T-cell (primary cell): ENCODE data around the gene TIMELESS. TPM values are rescaled to one million over a fixed set of nuclear protein-coding genes. Genes with fewer than 3 reads are reported as not detected.
"Not testable (repeated sequence)": the region's sequence is repeated elsewhere in the genome, so short reads cannot be mapped to it uniquely, and the experiment has no call there.

Experiments
- ATAC-seq, 4 experiments: fragments of 200-7000 bp in 3 of 4; fragments of 150-1000 bp in 1 of 4; cut with Tn5 transposase; replicated peaks in 1 of 4; 1 replicate in 3 of 4; 2 replicates in 1 of 4; pipeline ENCODE4 v1.10.0; 2021; ENCODE audit warnings: moderate library complexity in 3 of 4, mild to moderate bottlenecking in 2 of 4, moderate number of reproducible peaks in 1 of 4
- CTCF ChIA-PET, 2 donors: fragments of 300-600 bp; sonication (Branson Sonifier 250); formaldehyde crosslinking; loops; one replicate each; lab custom pipeline; 2022; ENCODE audit warnings: antibody characterized with exemption in 2 of 2; lab: Charles Lee
- POLR2A ChIA-PET, 2 donors: fragments of 300-600 bp; sonication (Branson Sonifier 250); formaldehyde crosslinking; loops; one replicate each; lab custom pipeline; 2022; ENCODE audit warnings: antibody characterized with exemption in 2 of 2; lab: Charles Lee
- DNase-seq, 35 experiments: peaks; one replicate each; pipeline versions ENCODE4 v3.0.0 to v3.0.0-alpha.2; 2013 to 2023
- H3K27ac ChIP-seq: one replicate; pipeline ENCODE4 v1.5.1; 2013; ENCODE audit warnings: low read length
- H3K27me3 ChIP-seq, 2 experiments: replicated peaks in 1 of 2; 1 replicate in 1 of 2; 2 replicates in 1 of 2; pipeline versions ENCODE4 v1.6.1 to v1.7.0; 2013; ENCODE audit warnings: low read length in 1 of 2, mixed read lengths in 1 of 2; ENCODE audit not compliant: control insufficient read depth in 2 of 2, insufficient read depth in 2 of 2; ENCODE audit errors: extremely low read depth in 1 of 2
- H3K36me3 ChIP-seq, 2 donors: 1 replicate in 1 of 2; 2 replicates in 1 of 2; pipeline versions ENCODE4 v1.6.1 to v1.7.0; 2013; ENCODE audit warnings: low read length in 1 of 2; ENCODE audit not compliant: control insufficient read depth in 2 of 2, insufficient read depth in 1 of 2; ENCODE audit errors: extremely low read depth in 1 of 2
- H3K4me1 ChIP-seq, 2 experiments: 1 replicate in 1 of 2; 2 replicates in 1 of 2; pipeline versions ENCODE4 v1.6.1 to v1.7.0; 2013; ENCODE audit warnings: low read length in 2 of 2, mixed read lengths in 1 of 2; ENCODE audit not compliant: insufficient read depth in 2 of 2, control insufficient read depth in 1 of 2; ENCODE audit errors: extremely low read depth in 1 of 2
- H3K4me3 ChIP-seq, 2 donors: 1 replicate in 1 of 2; 2 replicates in 1 of 2; pipeline versions ENCODE4 v1.5.1 to v1.7.0; 2013; ENCODE audit warnings: mild to moderate bottlenecking in 2 of 2, low read length in 1 of 2, moderate library complexity in 1 of 2; ENCODE audit not compliant: control insufficient read depth in 1 of 2; ENCODE audit errors: extremely low read depth in 1 of 2
- H3K9me3 ChIP-seq: 2 replicates; pipeline ENCODE4 v1.7.0; 2013
- H3K27ac Mint-ChIP-seq, 2 donors: one replicate each; pipeline ENCODE4 v1.8.0; 2020 to 2021; ENCODE audit warnings: mild to moderate bottlenecking in 2 of 2, mixed read lengths in 2 of 2
- H3K27me3 Mint-ChIP-seq, 2 donors: one replicate each; pipeline ENCODE4 v1.8.0; 2021 to 2022; ENCODE audit warnings: mixed read lengths in 2 of 2
- H3K36me3 Mint-ChIP-seq: one replicate; pipeline ENCODE4 v1.8.0; 2021; ENCODE audit warnings: mixed read lengths
- H3K4me1 Mint-ChIP-seq, 3 donors: one replicate each; pipeline ENCODE4 v1.8.0; 2020 to 2022; ENCODE audit warnings: mixed read lengths in 3 of 3, mild to moderate bottlenecking in 1 of 3
- H3K4me3 Mint-ChIP-seq, 3 donors: one replicate each; pipeline ENCODE4 v1.8.0; 2020 to 2022; ENCODE audit warnings: mild to moderate bottlenecking in 3 of 3, mixed read lengths in 3 of 3, moderate library complexity in 3 of 3
- H3K9me3 Mint-ChIP-seq, 3 donors: one replicate each; pipeline ENCODE4 v1.8.0; 2020 to 2022; ENCODE audit warnings: mixed read lengths in 3 of 3
- WGBS: methylation state at CpG from one replicate; pipeline ENCODE4 v1.1.5; 2013; ENCODE audit warnings: missing lambda C conversion rate; ENCODE audit not compliant: insufficient coverage; 5-methylcytosine and 5-hydroxymethylcytosine counted together
- total RNA-seq, 35 experiments: library from RNA in 6 of 35; stranded (reverse) in 6 of 35; fragments of 120-200 nt in 1 of 35; gene quantifications; one replicate each; pipeline versions ENCODE4 v1.2.1 to v1.2.4 and lab custom pipeline; 2013 to 2026

The TIMELESS gene
- 1 to 10 TPM; 5.0 to 7.5 (median 6.4) TPM for total RNA-seq
- 4.6 TPM for total RNA-seq (2013)
- 6.8 to 118 (median 11.6) reads per million in 29 experiments for total RNA-seq (lab: John Stamatoyannopoulos, UW)

DNA sequence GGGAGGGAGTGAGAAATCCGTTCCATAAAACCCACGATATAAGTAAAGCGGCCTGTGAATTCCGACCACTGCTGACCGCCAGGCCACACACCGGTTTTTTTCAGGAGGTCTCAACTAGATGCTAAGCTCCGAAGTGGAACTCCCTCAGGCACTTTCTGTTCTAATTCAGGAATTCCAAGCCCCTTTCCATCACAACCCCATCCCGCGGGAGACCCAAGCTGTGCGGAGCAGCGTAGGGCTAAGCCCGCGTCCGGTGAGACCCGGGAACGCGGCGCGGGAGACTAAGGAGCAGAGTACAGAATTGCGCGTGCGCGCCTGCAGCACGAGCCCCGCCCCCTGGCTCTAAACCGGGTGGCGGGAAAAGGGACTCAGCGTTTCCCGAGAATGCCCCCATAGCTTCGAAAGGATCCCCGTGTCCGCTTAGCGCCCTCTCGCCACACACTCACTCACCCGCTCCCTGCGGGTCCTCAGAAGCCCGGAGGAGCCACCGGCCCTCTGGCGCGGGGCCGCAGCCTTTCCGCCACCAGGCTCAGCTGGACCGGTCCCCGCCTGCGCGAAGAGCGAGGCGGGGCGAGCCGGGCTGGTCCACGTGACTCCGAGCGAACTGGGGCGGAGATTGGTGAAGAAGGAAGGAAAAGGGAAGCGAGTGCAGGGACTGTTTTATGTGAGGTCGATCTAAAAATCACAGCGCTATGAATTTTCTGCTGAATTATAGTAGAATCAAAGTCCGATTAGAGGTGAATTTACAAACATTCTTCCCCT, at the start of gene TIMELESS:
Gene TIMELESS, minus strand, starts transcription at position 567 of the 762 bp plus-strand sequence. CDS start 15,256 bp downstream, outside the sequence.
- ChIA-PET POLR2A (interaction anchor here (0.6 to 2.0 kb wide), 4 partner anchors 89 to 321 kb away, joined by 3 to 8 read pairs (median 4); partner anchors contain the start of genes ESYT1 (in 1 of the 2) and STAT2 (in 1 of the 2)), CTCF (interaction anchor here (0.6 to 3.3 kb wide), 7 partner anchors 11 to 694 kb away, joined by 3 to 18 read pairs (median 4); partner anchors contain the start of genes RPL41 (in 1 of the 2) and STAT2 (in 1 of the 2))
- Histone ChIP-seq H3K36me3 (no peaks in the 10 kb centered on the region), H3K27ac (peak within 1 kb of the TSS; percentile 65), H3K27me3 (peaks cover 0 to under 1% of the 10 kb centered on the region in 2 experiments), H3K4me1 (peaks cover 7 to 14% of the 10 kb centered on the region in 2 experiments), H3K4me3 (peak within 1 kb of the TSS; percentile 91 to 94), H3K9me3 (no peaks in the 10 kb centered on the region)
- Mint-ChIP-seq H3K4me3 (peak within 1 kb of the TSS; percentile 79 to 91 (median 90)), H3K27ac (peak within 1 kb of the TSS; percentile 98), H3K36me3 (no peaks in the 10 kb centered on the region), H3K4me1 (peaks cover 14 to 20% (median 19%) of the 10 kb centered on the region in 3 donors), H3K9me3 (peaks cover 0 to 2% (median 0%) of the 10 kb centered on the region in 3 donors), H3K27me3 (no peaks in the 10 kb centered on the region)
- peak; percentile 97 to 99 (median 98) for ATAC-seq
- DNase-seq, result peak; percentile 68 to 91 (median 76)
- 0% methylated on average over 54 of the region's 58 CpGs for WGBS

GRCh38 chr12:56498126-56498902, 49.1 kb upstream of the TIMELESS start:
- DNase-seq, ATAC-seq, H3K27me3 ChIP-seq, H3K27ac ChIP-seq, H3K9me3 ChIP-seq, H3K4me1 Mint-ChIP-seq, H3K4me3 Mint-ChIP-seq, H3K9me3 Mint-ChIP-seq, H3K36me3 Mint-ChIP-seq, H3K27me3 Mint-ChIP-seq, CTCF ChIA-PET, POLR2A ChIA-PET, H3K27ac Mint-ChIP-seq, H3K36me3 ChIP-seq, H3K4me3 ChIP-seq, H3K4me1 ChIP-seq: not testable (repeated sequence)
- 83% methylated on average over 6 of the region's 14 CpGs for WGBS

DNA sequence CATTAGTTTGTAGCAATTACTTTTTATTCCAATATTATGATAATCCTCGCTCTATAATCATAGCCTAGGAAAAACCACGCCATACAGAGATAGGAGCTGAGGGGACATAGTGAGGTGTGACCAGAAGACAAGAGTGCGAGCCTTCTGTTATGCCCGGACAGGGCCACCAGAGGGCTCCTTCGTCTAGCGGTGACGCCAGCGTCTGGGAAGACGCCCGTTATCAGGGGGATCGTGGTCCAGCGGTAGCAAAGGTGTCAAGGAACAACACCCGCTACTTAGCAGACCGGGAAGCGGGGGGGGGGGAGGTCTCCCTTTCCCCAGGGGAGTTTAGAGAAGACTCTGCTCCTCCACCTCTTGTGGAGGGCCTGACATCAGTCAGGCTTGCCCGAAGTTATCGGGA, 47.5 kb upstream of the TIMELESS start:
- H3K27me3 ChIP-seq, H3K4me1 Mint-ChIP-seq, H3K27me3 Mint-ChIP-seq, H3K36me3 Mint-ChIP-seq, POLR2A ChIA-PET, H3K36me3 ChIP-seq, H3K4me3 ChIP-seq, H3K9me3 Mint-ChIP-seq, ATAC-seq, H3K4me1 ChIP-seq, H3K9me3 ChIP-seq, H3K27ac Mint-ChIP-seq, H3K27ac ChIP-seq: not testable (repeated sequence)
- DNase-seq, result peak in 33 of 35 experiments; percentile 19 to 63 (median 42)
- WGBS, result no CpG with 5 or more reads among the region's 17 CpGs
- H3K4me3 Mint-ChIP-seq, result peak overlapping the region; percentile 36 to 55 (median 45)
- CTCF ChIA-PET, result interaction anchor here in 1 of 2 donors (0.5 kb wide), 1 partner anchor 88 kb away, joined by 3 read pairs; no protein-coding TSS in a partner anchor

DNA sequence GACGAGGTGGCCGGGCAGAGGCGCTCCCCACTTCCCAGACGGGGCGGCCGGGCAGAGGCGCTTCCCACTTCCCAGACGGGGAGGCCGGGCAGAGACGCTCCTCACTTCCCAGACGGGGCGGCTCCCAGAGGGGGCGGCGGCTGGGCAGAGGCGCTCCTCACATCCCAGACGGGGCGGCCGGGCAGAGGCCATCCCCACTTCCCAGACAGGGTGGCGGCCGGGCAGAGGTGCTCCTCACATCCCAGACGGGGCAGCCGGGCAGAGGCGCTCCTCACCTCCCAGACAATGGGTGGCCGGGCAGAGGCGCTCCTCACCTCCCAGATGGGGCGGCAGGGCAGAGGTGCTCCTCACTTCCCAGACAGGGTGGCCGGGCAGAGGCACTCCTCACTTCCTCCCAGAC, 45.3 kb upstream of the TIMELESS start:
- H3K27ac ChIP-seq, H3K4me1 ChIP-seq, H3K9me3 ChIP-seq, ATAC-seq, POLR2A ChIA-PET, H3K4me3 ChIP-seq, H3K9me3 Mint-ChIP-seq, H3K4me1 Mint-ChIP-seq, H3K36me3 ChIP-seq, H3K4me3 Mint-ChIP-seq, H3K27ac Mint-ChIP-seq, H3K36me3 Mint-ChIP-seq, DNase-seq: not testable (repeated sequence)
- 92% methylated on average over 13 of the region's 27 CpGs for WGBS
- H3K27me3 ChIP-seq, result peaks cover 9 to 11% of the 10 kb centered on the region in 2 experiments
- CTCF ChIA-PET, result interaction anchor here in 1 of 2 donors (0.7 kb wide), 1 partner anchor 109 kb away, joined by 3 read pairs; no protein-coding TSS in a partner anchor
- H3K27me3 Mint-ChIP-seq, result peaks cover 9 to 13% of the 10 kb centered on the region in 2 donors

DNA sequence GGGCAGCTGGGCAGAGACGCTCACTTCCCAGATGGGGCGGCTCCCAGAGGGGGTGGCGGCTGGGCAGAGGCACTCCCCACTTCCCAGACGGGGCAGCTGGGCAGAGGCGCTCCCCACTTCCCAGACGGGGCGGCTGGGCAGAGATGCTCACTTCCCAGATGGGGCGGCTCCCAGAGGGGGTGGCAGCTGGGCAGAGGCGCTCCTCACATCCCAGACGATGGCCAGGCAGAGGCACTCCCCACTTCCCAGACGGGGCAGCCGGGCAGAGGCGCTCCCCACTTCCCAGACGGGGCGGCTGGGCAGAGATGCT, 44.8 kb upstream of the TIMELESS start:
- POLR2A ChIA-PET, H3K36me3 Mint-ChIP-seq, H3K4me3 Mint-ChIP-seq, H3K4me3 ChIP-seq, H3K9me3 Mint-ChIP-seq, H3K4me1 ChIP-seq, H3K4me1 Mint-ChIP-seq, H3K27ac ChIP-seq, H3K9me3 ChIP-seq, ATAC-seq, H3K27ac Mint-ChIP-seq, H3K36me3 ChIP-seq, DNase-seq: not testable (repeated sequence)
- 100% methylated on average over 10 of the region's 15 CpGs for WGBS
- H3K27me3 Mint-ChIP-seq, result peaks cover 9 to 15% of the 10 kb centered on the region in 2 donors
- CTCF ChIA-PET, result interaction anchor here in 1 of 2 donors (0.6 kb wide), 1 partner anchor 572 kb away, joined by 4 read pairs; no protein-coding TSS in a partner anchor
- H3K27me3 ChIP-seq, result peaks cover 9 to 12% of the 10 kb centered on the region in 2 experiments

DNA sequence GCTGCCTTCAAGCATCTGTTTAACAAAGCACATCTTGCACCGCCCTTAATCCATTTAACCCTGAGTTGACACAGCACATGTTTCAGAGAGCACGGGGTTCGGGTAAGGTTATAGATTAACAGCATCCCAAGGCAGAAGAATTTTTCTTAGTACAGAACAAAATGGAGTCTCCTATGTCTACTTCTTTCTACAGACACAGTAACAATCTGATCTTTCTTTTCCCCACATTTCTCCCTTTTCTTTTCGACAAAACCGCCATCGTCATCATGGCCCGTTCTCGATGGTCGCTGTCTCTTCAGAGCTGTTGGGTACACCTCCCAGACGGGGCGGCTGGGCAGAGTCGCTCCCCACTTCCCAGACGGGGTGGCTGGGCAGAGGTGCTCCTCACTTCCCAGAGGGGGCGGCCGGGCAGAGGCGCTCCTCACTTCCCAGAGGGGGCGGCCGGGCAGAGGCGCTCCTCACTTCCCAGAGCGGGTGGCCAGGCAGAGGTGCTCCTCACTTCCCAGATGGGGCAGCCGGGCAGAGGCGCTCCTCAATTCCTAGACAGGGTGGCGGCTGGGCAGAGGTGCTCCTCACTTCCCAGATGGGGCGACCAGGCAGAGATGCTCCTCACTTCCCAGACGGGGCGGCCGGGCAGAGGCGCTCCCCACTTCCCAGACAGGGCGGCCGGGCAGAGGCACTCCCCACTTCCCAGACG, 44.3 kb upstream of the TIMELESS start:
- H3K4me3 Mint-ChIP-seq, H3K27ac ChIP-seq, ATAC-seq, H3K36me3 Mint-ChIP-seq, H3K4me1 Mint-ChIP-seq, H3K9me3 ChIP-seq, POLR2A ChIA-PET, DNase-seq, H3K36me3 ChIP-seq, H3K4me1 ChIP-seq, H3K4me3 ChIP-seq, H3K27ac Mint-ChIP-seq, H3K9me3 Mint-ChIP-seq: not testable (repeated sequence)
- H3K27me3 ChIP-seq, result peaks cover 9 to 15% of the 10 kb centered on the region in 2 experiments
- 92% methylated on average over 27 of the region's 31 CpGs for WGBS
- CTCF ChIA-PET, result interaction anchor here in 1 of 2 donors (0.6 kb wide), 1 partner anchor 572 kb away, joined by 4 read pairs; no protein-coding TSS in a partner anchor
- H3K27me3 Mint-ChIP-seq, result peaks cover 9 to 17% of the 10 kb centered on the region in 2 donors
